ENCODE measurements around the gene ITPR3. TPM values are rescaled to one million over a fixed set of nuclear protein-coding genes. Genes with fewer than 3 reads are reported as not detected.

ITPR3 gene
- total RNA-seq, 1 donor from 2014 or later = 88.6 TPM

DNA sequence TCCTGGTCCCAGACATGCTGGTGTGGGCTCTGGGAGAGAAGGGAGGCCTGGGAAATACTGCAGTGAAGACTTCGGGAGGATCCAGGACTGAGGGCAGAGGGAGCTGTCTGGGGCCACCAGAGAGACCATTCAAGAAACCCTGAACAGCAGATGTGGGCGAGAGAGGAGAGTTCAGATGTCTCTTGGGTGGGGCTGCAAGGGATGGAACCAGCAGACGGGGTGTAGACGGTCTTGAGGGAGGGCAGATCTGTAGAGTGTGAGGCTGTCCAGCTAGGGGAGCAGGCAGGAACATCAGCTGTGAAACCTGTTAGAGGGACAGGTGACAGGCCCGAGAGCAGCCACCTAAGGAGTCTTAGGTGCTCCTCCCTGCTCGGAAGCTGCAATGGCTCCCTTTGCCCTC, 38.9 kb downstream of the ITPR3 start:
- intact Hi-C loops (cut with DNase I) = no loop called here
- no peak for DNase-seq (ENCODE audit: low spot score)
- no peak for ATAC-seq

DNA sequence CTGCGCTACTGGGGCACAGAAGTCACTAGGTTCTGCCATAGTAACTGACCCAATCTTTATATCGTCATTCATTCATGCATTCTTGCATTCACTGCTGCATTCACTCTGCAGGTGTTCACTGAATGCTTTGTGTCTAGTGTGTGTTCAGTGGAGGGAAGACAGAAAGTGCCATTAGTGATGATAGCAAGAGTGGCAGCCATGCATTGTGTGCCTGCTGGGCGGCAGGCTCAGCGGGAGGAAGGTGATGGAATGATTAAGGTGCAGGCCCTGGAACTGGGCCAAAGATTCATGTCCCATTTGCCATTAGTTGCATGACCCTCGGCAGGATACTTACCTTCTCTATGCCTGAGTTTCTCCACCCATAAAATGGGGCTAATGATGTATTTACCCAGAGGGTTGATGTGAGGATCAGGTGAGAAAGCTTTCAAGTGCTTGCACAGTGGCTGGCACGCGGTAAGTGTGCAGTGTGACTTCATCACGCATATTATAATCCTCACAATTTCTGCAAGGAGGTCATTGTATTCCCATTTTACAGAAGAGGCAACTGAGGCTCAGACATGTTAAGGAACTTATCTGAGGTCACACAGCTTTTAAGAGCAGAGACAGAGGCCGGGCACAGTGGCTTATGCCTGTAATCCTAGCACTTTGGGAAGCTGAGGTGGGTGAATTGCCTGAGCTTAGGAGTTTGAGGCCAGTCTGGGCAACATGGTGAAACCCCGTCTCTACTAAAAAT, 40.1 kb downstream of the ITPR3 start:
- ATAC-seq = no peak
- no peak for DNase-seq (ENCODE audit: low spot score)
- intact Hi-C loops (cut with DNase I) = no loop called here

DNA sequence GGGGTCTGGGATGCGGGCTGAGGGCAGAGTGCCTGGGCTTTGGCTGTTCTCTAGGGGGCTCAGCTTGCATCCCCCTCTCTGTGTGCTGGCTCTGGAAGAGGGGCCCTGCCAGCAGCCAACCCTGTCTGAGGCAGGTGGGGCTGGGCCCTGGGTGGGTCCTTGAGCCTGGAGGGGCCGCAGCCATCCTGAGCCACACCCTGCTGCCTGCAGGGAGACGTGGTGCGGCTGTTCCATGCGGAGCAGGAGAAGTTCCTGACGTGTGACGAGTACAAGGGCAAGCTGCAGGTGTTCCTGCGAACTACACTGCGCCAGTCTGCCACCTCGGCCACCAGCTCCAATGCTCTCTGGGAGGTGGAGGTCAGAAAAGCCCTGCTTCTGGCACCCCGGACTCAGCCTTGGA, 41.2 kb downstream of the ITPR3 start:
- intact Hi-C loops (cut with DNase I) = no loop called here
- ATAC-seq = no peak

DNA sequence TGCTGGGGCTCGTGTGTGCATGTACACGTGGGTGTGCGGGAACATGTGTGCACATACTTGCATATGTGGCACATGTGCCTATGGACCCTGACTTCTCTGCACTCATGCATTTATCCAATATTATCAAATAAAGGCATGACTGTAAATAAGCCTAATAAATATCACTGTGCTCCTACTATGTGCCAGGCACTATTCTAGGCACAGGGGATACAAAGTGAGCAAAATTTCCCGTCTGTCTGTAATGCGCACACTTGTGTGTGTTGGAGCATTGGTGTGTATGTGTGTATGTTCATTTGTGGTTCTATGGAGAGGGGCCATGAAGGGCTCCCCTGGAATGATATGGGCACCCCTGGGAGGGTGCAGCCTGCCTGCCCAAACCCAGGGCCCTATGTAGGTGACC, 41.9 kb downstream of the ITPR3 start:
- no peak for ATAC-seq
- intact Hi-C loops (cut with DNase I) = no loop called here
- DNase-seq (ENCODE audit: low spot score) = no peak

More for the DNA sequence above, 41.2 kb downstream of the ITPR3 start:
- no peak for DNase-seq (ENCODE audit: low spot score)

DNA sequence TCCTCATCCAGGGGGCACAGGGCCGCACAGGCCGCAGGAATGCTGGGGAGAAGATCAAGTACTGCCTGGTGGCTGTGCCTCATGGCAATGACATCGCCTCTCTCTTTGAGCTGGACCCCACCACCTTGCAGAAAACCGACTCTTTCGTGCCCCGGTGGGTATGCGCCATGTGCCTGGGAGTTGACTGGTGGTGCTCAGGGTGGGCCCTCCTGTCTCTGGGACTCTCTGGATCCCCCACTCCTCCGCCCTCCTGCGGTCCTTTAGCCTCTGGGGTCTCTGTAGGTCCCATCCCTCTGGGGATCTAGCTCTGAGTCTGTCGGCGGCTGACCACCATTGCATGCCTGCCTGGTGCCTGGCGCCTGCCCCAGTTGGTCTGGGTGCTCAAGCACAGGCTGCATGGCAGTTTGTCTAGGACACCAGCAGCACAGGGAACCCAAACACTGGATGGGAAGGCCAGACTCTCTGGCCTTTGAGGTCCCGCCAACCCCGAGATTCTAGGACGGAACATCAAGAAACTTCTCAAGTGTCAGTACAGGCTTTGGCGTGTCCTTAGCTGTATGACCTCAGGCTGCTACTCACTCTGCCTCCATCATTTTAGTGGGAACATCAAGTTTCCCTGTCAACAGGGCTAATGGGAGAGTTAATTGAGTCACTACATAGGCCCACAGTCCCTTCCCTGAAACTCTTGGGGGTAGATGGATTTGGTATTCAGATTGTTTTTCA, 42.8 kb downstream of the ITPR3 start:
- intact Hi-C loops (cut with DNase I) = no loop called here
- no peak for ATAC-seq
- no peak for DNase-seq (ENCODE audit: low spot score)

DNA sequence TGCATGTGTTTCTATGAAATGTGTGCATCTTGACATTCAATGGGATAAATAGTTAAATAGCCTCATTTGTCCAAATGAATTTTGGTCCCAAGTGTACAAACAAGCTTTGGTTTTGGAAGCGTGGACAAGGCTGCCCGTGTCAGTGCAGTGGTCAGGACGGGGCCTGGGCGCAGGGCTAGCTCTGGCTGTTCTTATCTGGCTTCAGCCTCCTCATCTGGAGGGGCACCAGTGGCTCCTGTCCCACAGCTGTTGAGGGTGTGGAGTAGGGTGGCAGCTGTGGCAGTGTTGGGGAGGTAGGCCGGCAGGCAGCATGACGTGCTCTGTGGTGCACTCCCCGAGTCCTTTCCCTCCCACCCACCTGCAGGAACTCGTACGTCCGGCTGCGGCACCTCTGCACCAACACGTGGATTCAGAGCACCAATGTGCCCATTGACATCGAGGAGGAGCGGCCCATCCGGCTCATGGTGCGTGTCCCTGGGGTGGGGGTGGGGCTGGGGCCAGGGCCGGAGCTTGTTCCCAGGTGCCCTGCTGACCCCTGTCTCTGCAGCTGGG, 43.5 kb downstream of the ITPR3 start:
- no peak for ATAC-seq
- intact Hi-C loops (cut with DNase I) = no loop called here
- DNase-seq (ENCODE audit: low spot score) = no peak

DNA sequence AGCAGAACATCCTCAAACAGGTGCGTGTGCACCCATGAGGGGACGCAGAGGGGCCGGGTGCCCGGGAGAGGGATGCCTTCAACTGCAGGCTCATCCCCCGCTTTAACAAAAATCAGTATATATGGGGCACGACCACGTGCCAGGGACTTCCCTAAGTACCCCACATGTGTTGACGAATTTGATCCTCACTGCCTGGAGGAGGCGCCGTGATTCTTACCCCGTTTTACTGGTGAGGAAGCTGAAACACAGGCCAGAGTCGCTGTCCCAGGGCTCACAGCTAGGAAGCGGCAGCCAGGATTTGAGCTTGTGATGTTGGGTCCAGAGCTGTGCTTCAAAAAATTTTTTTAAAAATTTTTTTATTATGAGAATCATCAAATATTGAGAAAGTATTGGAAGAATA, 44.8 kb downstream of the ITPR3 start:
- no peak for DNase-seq (ENCODE audit: low spot score)
- no peak for ATAC-seq
- intact Hi-C loops (cut with DNase I) = no loop called here

DNA sequence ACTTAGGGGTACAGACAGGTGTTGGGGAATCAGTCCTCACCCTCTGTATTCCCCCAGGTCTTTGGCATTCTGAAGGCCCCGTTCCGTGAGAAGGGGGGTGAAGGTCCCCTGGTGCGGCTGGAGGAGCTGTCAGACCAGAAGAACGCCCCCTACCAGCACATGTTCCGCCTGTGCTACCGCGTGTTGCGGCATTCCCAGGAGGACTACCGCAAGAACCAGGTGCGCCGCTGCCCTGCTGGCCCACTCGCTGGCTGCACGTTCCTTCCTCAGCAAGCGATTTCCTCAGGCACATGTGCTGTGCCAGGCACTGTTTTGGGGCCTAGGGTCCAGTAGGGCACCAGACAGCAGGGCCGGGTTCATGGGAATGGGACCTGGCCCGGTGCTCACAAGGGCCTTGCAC, 46.0 kb downstream of the ITPR3 start:
- intact Hi-C loops (cut with DNase I) = no loop called here
- ATAC-seq (no peak), DNase-seq (ENCODE audit: low spot score) (no peak)

DNA sequence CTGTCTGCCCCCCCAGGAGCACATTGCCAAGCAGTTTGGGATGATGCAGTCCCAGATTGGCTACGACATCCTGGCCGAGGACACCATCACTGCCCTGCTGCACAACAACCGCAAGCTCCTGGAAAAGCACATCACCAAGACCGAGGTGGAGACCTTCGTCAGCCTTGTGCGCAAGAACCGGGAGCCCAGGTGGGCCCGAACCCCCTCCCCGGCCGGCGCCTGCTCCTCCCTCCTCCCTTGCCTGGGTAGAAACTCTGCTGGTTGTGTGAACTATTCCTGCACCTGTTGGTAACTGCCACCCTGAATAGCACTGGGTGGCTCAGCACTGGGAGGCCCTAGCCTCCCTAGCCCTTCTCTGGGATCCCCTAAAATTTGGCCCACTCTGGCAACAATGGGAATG, 46.7 kb downstream of the ITPR3 start:
- intact Hi-C loops (cut with DNase I) = no loop called here
- no peak for DNase-seq (ENCODE audit: low spot score)
- no peak for ATAC-seq

- no peak for DNase-seq (ENCODE audit: low spot score)
- intact Hi-C loops (cut with DNase I) = no loop called here
- no peak for ATAC-seq
Observed at GRCh38 chr6:33668328-33668727, 47.2 kb downstream of the ITPR3 start.

- no peak for DNase-seq (ENCODE audit: low spot score)
- intact Hi-C loops (cut with DNase I) = no loop called here
- ATAC-seq = peak; percentile 62
Observed at GRCh38 chr6:33668914-33669313, 47.8 kb downstream of the ITPR3 start.

- DNase-seq (ENCODE audit: low spot score) (no peak), ATAC-seq (no peak)
- intact Hi-C loops (cut with DNase I) = no loop called here
Observed at GRCh38 chr6:33670086-33670660, 49.1 kb downstream of the ITPR3 start.

DNA sequence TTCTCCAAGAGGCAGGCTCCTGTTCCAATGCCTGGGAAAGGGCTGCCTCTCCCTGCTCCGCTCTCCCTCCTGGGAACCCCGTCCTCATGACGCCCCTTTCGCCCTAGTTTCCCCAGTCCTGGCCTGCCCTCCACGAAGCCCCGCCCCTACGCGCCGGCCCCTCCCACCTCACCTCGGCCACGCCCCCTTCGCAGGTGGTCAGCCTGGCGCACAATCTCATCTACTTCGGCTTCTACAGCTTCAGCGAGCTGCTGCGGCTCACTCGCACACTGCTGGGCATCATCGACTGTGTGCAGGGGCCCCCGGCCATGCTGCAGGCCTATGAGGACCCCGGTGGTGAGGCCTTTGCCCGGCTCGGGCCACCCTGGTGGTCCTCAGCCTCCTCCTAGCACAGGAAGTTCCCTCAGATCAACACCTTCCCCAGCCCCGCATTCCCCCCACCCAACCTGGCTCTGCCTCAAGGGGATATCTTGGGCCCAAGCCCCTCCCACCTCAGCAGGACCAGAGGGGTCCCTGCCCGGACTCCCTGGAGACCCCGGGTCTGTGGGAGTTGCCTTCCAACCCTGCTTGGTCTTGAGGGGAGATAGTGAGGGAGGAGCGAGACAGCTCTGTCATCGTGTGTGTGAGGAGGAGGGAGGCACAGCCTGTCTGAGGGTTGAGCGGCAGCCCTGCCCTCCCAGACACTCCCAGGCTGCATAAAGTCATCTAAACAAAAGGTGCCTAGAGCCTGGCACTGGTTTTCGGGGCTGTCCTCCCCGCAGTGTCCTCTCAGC, 50.0 kb downstream of the ITPR3 start:
- DNase-seq (ENCODE audit: low spot score) (no peak), ATAC-seq (no peak)
- intact Hi-C loops (cut with DNase I) = no loop called here

- DNase-seq (ENCODE audit: low spot score) (no peak), ATAC-seq (no peak)
- intact Hi-C loops (cut with DNase I) = no loop called here
Observed at GRCh38 chr6:33671744-33672072, 50.6 kb downstream of the ITPR3 start.

- intact Hi-C loops (cut with DNase I) = no loop called here
- DNase-seq (ENCODE audit: low spot score) (peak; percentile 92), ATAC-seq (peak; percentile 84)
Observed at GRCh38 chr6:33672808-33673207, 51.7 kb downstream of the ITPR3 start.

DNA sequence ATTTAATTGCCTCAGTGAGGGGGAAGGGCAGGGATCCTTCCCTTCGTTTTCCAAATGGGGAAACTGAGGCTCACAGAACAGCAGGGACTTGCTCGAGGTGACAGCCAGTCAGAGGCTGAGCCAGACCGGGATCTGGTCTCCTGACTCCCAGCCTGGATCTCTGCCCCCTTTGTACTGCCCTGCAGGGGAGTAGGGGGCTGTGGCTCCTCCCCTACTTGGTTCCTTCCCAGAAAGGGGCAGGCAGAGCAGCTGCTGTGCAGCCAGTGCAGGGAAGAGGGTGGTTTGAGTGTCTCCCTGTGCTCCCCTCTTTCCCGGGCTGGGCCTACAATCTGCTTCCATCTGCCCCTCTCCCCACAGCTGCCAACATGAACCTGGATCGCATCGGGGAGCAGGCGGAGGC, 52.7 kb downstream of the ITPR3 start:
- no peak for ATAC-seq
- intact Hi-C loops (cut with DNase I) = no loop called here
- DNase-seq (ENCODE audit: low spot score) = no peak

GRCh38 chr6:33675968-33676367, 54.8 kb downstream of the ITPR3 start:
- DNase-seq (ENCODE audit: low spot score) = no peak
- intact Hi-C loops (cut with DNase I) = no loop called here

GRCh38 chr6:33676416-33677142, 55.5 kb downstream of the ITPR3 start:
- ATAC-seq = no peak
- DNase-seq (ENCODE audit: low spot score) = no peak
- intact Hi-C loops (cut with DNase I) = no loop called here

More at GRCh38 chr6:33675968-33676367, 54.8 kb downstream of the ITPR3 start:
- ATAC-seq = no peak

GRCh38 chr6:33677143-33677660, 56.1 kb downstream of the ITPR3 start:
- ATAC-seq = no peak
- no peak for DNase-seq (ENCODE audit: low spot score)
- intact Hi-C loops (cut with DNase I) = no loop called here

Data from sciatic nerve (tissue), 2 donors.